HCT116 (cell line): ENCODE results near the gene SPHK1. TPM values are rescaled to one million over a fixed set of nuclear protein-coding genes. Genes with fewer than 3 reads are reported as not detected.

ENCODE experiments used
- ATAC-seq: fragments of 200-7000 bp; cut with Tn5 transposase; 2 replicates; pipeline ENCODE4 v1.9.1; 2020; ENCODE audit warnings: mild to moderate bottlenecking, moderate library complexity
- BruUV-seq: library from RNA; stranded (reverse); fragments of 400-500 nt; replicated peaks from 2 replicates; lab custom pipeline; 2021; lab: Mats Ljungman, UMichigan
- CTCF ChIA-PET: fragments of 300-600 bp; sonication (Branson Sonifier 250); formaldehyde crosslinking; loops from one replicate; lab custom pipeline; 2021; ENCODE audit warnings: antibody characterized with exemption; lab: Charles Lee
- POLR2A ChIA-PET: fragments of 300-600, 350-600 bp; sonication (Branson Sonifier 250); formaldehyde crosslinking; loops from one replicate; lab custom pipeline; 2021; ENCODE audit warnings: antibody characterized with exemption; lab: Charles Lee
- RAD21 ChIA-PET, 2 experiments: fragments of 300-600 bp; sonication (Branson Sonifier 250); formaldehyde crosslinking; loops; one replicate each; lab custom pipeline; 2023; ENCODE audit warnings: low total read pairs in 2 of 2; ENCODE audit not compliant: uncharacterized antibody in 2 of 2, unreplicated experiment in 2 of 2, low non-redundant PET in 1 of 2; lab: Charles Lee
- DNase-seq: peaks from one replicate; pipeline ENCODE4 v3.0.0-alpha.2; 2010; ENCODE audit warnings: low read depth, low spot score
- H2AFZ ChIP-seq: fragments of 200-600 bp; shearing (Covaris generic), sonication (generic); 2 replicates; pipeline ENCODE4 v1.6.1; 2017; ENCODE audit warnings: low read depth, mixed run types, mixed read lengths, antibody characterized with exemption, low read length; ENCODE audit not compliant: poor library complexity, severe bottlenecking
- H3K27ac ChIP-seq: 2 replicates; pipeline ENCODE4 v1.5.1; 2012; ENCODE audit warnings: low read depth, low read length
- H3K27me3 ChIP-seq: fragments of 200-600 bp; sonication (generic); 2 replicates; pipeline ENCODE4 v1.6.1; 2016; ENCODE audit warnings: mixed run types, low read length, mixed read lengths; ENCODE audit not compliant: insufficient read depth
- H3K36me3 ChIP-seq, 2 experiments: fragments of 200-500 bp in 1 of 2; fragments of 200-600 bp in 1 of 2; sonication (Bioruptor generic) in 1 of 2; sonication (generic) in 1 of 2; 2 replicates each; pipeline versions ENCODE4 v1.5.1 to v1.6.1; 2014 to 2016; ENCODE audit warnings: low read length in 2 of 2, inconsistent platforms in 1 of 2, mixed read lengths in 1 of 2, mixed run types in 1 of 2; ENCODE audit not compliant: insufficient read depth in 2 of 2, control insufficient read depth in 1 of 2
- H3K4me1 ChIP-seq, 2 experiments: fragments of 200-600 bp in 1 of 2; sonication (generic) in 1 of 2; 2 replicates each; pipeline versions ENCODE4 v1.5.1 to v1.6.1; 2012 to 2017; ENCODE audit warnings: low read length in 2 of 2, inconsistent platforms in 1 of 2, mild to moderate bottlenecking in 1 of 2, mixed read lengths in 1 of 2, mixed run types in 1 of 2, moderate library complexity in 1 of 2; ENCODE audit not compliant: insufficient read depth in 2 of 2, control insufficient read depth in 1 of 2
- H3K4me2 ChIP-seq: fragments of 200-600 bp; sonication (generic); 2 replicates; pipeline ENCODE4 v1.6.1; 2017; ENCODE audit warnings: mixed run types, low read length, mixed read lengths
- H3K4me3 ChIP-seq, 2 experiments: fragments of 200-600 bp in 1 of 2; sonication (generic) in 1 of 2; replicated peaks in 1 of 2; 2 replicates each; pipeline ENCODE4 v1.5.1; 2011 to 2016; ENCODE audit warnings: low read length in 2 of 2, control low read depth in 1 of 2, low read depth in 1 of 2, mild to moderate bottlenecking in 1 of 2, mixed read lengths in 1 of 2, mixed run types in 1 of 2
- H3K79me2 ChIP-seq: fragments of 200-600 bp; sonication (generic); 2 replicates; pipeline ENCODE4 v1.6.1; 2017; ENCODE audit warnings: mild to moderate bottlenecking, mixed run types, low read length, moderate library complexity, mixed read lengths; ENCODE audit not compliant: insufficient read depth
- H3K9ac ChIP-seq: fragments of 200-600 bp; sonication (generic); 2 replicates; pipeline ENCODE4 v1.6.1; 2016; ENCODE audit warnings: low read length, mixed read lengths
- H3K9me2 ChIP-seq: fragments of 200-600 bp; sonication (generic), shearing (Covaris generic); 2 replicates; pipeline ENCODE4 v1.6.1; 2017; ENCODE audit warnings: mixed run types, mild to moderate bottlenecking, moderate library complexity; ENCODE audit not compliant: insufficient read depth
- H3K9me3 ChIP-seq, 2 experiments: fragments of 200-500 bp in 1 of 2; fragments of 200-600 bp in 1 of 2; sonication (Bioruptor generic) in 1 of 2; sonication (generic) in 1 of 2; 2 replicates each; pipeline ENCODE4 v1.6.1; 2014 to 2017; ENCODE audit warnings: low read length in 2 of 2, mixed read lengths in 2 of 2, inconsistent platforms in 1 of 2, low read depth in 1 of 2, mild to moderate bottlenecking in 1 of 2, mixed run types in 1 of 2, moderate library complexity in 1 of 2; ENCODE audit not compliant: control insufficient read depth in 1 of 2, insufficient read depth in 1 of 2
- H4K20me1 ChIP-seq: fragments of 200-600 bp; sonication (generic), shearing (Covaris generic); 2 replicates; pipeline ENCODE4 v1.6.1; 2017; ENCODE audit warnings: mixed run types, mild to moderate bottlenecking, moderate library complexity; ENCODE audit not compliant: insufficient read depth
- FOSL1 ChIP-seq: IDR thresholded peaks from 2 replicates; pipeline ENCODE4 v1.6.1; 2012; ENCODE audit warnings: low read depth
- JUND ChIP-seq: IDR thresholded peaks from 2 replicates; pipeline ENCODE4 v1.6.1; 2012
- ZNF274 ChIP-seq: fragments of 200-500 bp; sonication (Bioruptor generic); IDR thresholded peaks from 2 replicates; pipeline ENCODE4 v1.6.1; 2014; ENCODE audit warnings: mild to moderate bottlenecking, low read depth, low read length, inconsistent platforms
- intact Hi-C: fragments of 100-400 bp; cut with micrococcal nuclease; formaldehyde crosslinking; loops from 2 replicates; pipeline ENCODE4 v1.10.0; 2022
- total RNA-seq: library from RNA; stranded (reverse); gene quantifications from one replicate; pipeline ENCODE4 v1.2.1, GENCODE V29; 2021; ENCODE audit not compliant: unreplicated experiment
- TF ChIP-seq, protein P1 (sequence below): IDR thresholded peaks from 2 replicates; pipeline ENCODE4 v1.6.1; 2012
- TF ChIP-seq, protein P2 (sequence below): IDR thresholded peaks from 2 replicates; pipeline ENCODE4 v1.6.1; 2011; ENCODE audit warnings: mild to moderate bottlenecking, low read length, moderate library complexity; ENCODE audit not compliant: insufficient replicate concordance; ENCODE audit errors: extremely low read depth
- TF ChIP-seq, protein P3 (sequence below): IDR thresholded peaks from 2 replicates; pipeline ENCODE4 v1.6.1; 2012; ENCODE audit warnings: low read depth

Gene SPHK1
- total RNA-seq, 1 experiment from 2014 or later, result 4.6 TPM

DNA sequence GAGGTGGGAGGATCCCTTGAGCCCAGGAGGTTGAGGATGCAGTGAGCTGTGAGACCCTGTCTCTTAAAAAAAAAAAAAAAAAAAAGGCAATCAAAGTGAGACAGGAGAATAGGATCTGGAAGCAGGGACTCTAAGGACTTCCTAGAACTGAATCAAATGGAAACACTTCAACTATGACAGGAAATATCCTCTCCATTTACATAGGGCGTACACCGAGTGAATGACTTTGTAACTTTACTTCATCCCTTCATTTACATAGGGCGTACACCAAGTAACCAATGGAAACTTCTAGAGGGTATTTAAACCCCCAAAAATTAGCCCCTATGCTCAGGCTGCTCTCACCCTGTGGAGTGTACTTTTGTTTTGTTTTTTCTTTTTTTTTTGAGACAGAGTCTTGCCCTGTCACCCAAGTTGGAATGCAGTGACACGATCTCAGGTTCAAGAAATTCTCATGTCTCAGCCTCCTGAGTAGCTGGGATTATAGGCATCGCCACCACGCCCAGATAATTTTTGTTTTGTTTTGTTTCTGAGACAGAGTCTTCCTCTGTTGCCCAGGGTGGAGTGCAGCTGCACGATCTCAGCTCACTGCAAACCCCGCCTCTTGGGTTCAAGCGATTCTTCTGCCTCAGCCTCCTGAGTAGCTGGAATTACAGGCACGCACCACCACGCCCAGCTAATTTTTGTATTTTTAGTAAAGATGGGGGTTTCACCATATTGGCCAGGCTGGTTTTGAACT lies 21.1 kb upstream of the SPHK1 start:
- Histone ChIP-seq H3K79me2 (no peaks in the 10 kb centered on the region), H3K9me2 (no peaks in the 10 kb centered on the region), H3K36me3 (no peaks in the 10 kb centered on the region), H3K27ac (no peak overlapping the region), H3K4me2 (no peak overlapping the region), H3K4me3 (no peak overlapping the region), H2AFZ (no peak overlapping the region), H3K9ac (no peak overlapping the region), H3K9me3 (no peaks in the 10 kb centered on the region), H4K20me1 (no peaks in the 10 kb centered on the region), H3K27me3 (no peaks in the 10 kb centered on the region), H3K4me1 (peaks cover 10% of the 10 kb centered on the region in 2 experiments; a peak in 3 of 4 replicates)
- TF ChIP-seq, protein P1, sequence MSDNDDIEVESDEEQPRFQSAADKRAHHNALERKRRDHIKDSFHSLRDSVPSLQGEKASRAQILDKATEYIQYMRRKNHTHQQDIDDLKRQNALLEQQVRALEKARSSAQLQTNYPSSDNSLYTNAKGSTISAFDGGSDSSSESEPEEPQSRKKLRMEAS, result no peak
- TF ChIP-seq, protein P2, sequence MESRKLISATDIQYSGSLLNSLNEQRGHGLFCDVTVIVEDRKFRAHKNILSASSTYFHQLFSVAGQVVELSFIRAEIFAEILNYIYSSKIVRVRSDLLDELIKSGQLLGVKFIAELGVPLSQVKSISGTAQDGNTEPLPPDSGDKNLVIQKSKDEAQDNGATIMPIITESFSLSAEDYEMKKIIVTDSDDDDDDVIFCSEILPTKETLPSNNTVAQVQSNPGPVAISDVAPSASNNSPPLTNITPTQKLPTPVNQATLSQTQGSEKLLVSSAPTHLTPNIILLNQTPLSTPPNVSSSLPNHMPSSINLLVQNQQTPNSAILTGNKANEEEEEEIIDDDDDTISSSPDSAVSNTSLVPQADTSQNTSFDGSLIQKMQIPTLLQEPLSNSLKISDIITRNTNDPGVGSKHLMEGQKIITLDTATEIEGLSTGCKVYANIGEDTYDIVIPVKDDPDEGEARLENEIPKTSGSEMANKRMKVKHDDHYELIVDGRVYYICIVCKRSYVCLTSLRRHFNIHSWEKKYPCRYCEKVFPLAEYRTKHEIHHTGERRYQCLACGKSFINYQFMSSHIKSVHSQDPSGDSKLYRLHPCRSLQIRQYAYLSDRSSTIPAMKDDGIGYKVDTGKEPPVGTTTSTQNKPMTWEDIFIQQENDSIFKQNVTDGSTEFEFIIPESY, result no peak
- TF ChIP-seq ZNF274 (no peak), FOSL1 (no peak), JUND (no peak)
- TF ChIP-seq, protein P3, sequence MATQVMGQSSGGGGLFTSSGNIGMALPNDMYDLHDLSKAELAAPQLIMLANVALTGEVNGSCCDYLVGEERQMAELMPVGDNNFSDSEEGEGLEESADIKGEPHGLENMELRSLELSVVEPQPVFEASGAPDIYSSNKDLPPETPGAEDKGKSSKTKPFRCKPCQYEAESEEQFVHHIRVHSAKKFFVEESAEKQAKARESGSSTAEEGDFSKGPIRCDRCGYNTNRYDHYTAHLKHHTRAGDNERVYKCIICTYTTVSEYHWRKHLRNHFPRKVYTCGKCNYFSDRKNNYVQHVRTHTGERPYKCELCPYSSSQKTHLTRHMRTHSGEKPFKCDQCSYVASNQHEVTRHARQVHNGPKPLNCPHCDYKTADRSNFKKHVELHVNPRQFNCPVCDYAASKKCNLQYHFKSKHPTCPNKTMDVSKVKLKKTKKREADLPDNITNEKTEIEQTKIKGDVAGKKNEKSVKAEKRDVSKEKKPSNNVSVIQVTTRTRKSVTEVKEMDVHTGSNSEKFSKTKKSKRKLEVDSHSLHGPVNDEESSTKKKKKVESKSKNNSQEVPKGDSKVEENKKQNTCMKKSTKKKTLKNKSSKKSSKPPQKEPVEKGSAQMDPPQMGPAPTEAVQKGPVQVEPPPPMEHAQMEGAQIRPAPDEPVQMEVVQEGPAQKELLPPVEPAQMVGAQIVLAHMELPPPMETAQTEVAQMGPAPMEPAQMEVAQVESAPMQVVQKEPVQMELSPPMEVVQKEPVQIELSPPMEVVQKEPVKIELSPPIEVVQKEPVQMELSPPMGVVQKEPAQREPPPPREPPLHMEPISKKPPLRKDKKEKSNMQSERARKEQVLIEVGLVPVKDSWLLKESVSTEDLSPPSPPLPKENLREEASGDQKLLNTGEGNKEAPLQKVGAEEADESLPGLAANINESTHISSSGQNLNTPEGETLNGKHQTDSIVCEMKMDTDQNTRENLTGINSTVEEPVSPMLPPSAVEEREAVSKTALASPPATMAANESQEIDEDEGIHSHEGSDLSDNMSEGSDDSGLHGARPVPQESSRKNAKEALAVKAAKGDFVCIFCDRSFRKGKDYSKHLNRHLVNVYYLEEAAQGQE, result no peak
- intact Hi-C loops, result no loop called here
- ATAC-seq (no peak), DNase-seq (no peak)
- BruUV-seq, result no TSS peak
- ChIA-PET RAD21 (no interaction called here), POLR2A (interaction anchor here (5.0 kb wide), 1 partner anchor 10 kb away, joined by 26 read pairs; the partner anchor contains the start of gene PRPSAP1), CTCF (interaction anchor here (0.6 to 3.5 kb wide), 5 partner anchors 10 to 52 kb away, joined by 3 to 42 read pairs (median 3); partner anchors contain the start of genes PRPSAP1 and SPHK1)
